Measurements from ENCODE around the gene PTGR3.

GRCh38 chr18:75246721-75247610 lies 38.0 kb upstream of the PTGR3 start:
- TF ChIP-seq CTCF (IDR thresholded peaks at IDR 0.05) (no peak), SP1 (CRISPR knock-in tag; conservative IDR thresholded peaks at IDR 0.05) (no peak), USF2 (CRISPR knock-in tag; IDR thresholded peaks at IDR 0.05) (no peak)
- TF ChIP-seq, protein P1, sequence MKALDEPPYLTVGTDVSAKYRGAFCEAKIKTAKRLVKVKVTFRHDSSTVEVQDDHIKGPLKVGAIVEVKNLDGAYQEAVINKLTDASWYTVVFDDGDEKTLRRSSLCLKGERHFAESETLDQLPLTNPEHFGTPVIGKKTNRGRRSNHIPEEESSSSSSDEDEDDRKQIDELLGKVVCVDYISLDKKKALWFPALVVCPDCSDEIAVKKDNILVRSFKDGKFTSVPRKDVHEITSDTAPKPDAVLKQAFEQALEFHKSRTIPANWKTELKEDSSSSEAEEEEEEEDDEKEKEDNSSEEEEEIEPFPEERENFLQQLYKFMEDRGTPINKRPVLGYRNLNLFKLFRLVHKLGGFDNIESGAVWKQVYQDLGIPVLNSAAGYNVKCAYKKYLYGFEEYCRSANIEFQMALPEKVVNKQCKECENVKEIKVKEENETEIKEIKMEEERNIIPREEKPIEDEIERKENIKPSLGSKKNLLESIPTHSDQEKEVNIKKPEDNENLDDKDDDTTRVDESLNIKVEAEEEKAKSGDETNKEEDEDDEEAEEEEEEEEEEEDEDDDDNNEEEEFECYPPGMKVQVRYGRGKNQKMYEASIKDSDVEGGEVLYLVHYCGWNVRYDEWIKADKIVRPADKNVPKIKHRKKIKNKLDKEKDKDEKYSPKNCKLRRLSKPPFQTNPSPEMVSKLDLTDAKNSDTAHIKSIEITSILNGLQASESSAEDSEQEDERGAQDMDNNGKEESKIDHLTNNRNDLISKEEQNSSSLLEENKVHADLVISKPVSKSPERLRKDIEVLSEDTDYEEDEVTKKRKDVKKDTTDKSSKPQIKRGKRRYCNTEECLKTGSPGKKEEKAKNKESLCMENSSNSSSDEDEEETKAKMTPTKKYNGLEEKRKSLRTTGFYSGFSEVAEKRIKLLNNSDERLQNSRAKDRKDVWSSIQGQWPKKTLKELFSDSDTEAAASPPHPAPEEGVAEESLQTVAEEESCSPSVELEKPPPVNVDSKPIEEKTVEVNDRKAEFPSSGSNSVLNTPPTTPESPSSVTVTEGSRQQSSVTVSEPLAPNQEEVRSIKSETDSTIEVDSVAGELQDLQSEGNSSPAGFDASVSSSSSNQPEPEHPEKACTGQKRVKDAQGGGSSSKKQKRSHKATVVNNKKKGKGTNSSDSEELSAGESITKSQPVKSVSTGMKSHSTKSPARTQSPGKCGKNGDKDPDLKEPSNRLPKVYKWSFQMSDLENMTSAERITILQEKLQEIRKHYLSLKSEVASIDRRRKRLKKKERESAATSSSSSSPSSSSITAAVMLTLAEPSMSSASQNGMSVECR (CRISPR knock-in tag; IDR thresholded peaks at IDR 0.05; ENCODE audit: borderline replicate concordance): no peak

Data from WTC11 (cell line).